SU-DHL-6 (cell line): ENCODE results near the gene KRTAP10-5.

Experiments
- H2AFZ ChIP-seq: fragments of 200-600 bp; sonication (generic); 2 replicates; pipeline ENCODE4 v1.6.1; 2014; ENCODE audit warnings: low read depth, mild to moderate bottlenecking, moderate library complexity, mixed read lengths, antibody characterized with exemption, low read length; ENCODE audit not compliant: severe bottlenecking
- H3F3A ChIP-seq: fragments of 200-600 bp; shearing (Covaris generic); 2 replicates; pipeline ENCODE4 v1.6.0; 2016; ENCODE audit warnings: antibody characterized with exemption, mild to moderate bottlenecking; ENCODE audit not compliant: insufficient read depth
- H3K27ac ChIP-seq: fragments of 200-600 bp; sonication (generic); 2 replicates; pipeline ENCODE4 v1.5.1; 2016; ENCODE audit warnings: low read depth, mild to moderate bottlenecking, low read length, moderate library complexity, mixed read lengths
- H3K27me3 ChIP-seq: fragments of 200-600 bp; sonication (generic), shearing (Covaris generic); 2 replicates; pipeline ENCODE4 v1.6.0; 2014; ENCODE audit warnings: mild to moderate bottlenecking, low read length
- H3K36me3 ChIP-seq: fragments of 200-600 bp; sonication (generic); 2 replicates; pipeline ENCODE4 v1.6.1; 2014; ENCODE audit warnings: mild to moderate bottlenecking, low read length, mixed read lengths
- H3K4me2 ChIP-seq: fragments of 300-600, 200-600 bp; shearing (Covaris generic), sonication (generic); 2 replicates; pipeline ENCODE4 v1.6.0; 2014; ENCODE audit warnings: low read length, low read depth, mild to moderate bottlenecking; ENCODE audit not compliant: poor library complexity, severe bottlenecking
- H3K4me3 ChIP-seq: fragments of 200-600 bp; sonication (generic); 2 replicates; pipeline ENCODE4 v1.5.1; 2014; ENCODE audit warnings: antibody characterized with exemption, low read length, mild to moderate bottlenecking, mixed read lengths; ENCODE audit not compliant: insufficient read depth, poor library complexity, severe bottlenecking
- H3K79me2 ChIP-seq: fragments of 200-600 bp; sonication (generic); 2 replicates; pipeline ENCODE4 v1.6.1; 2014; ENCODE audit warnings: mild to moderate bottlenecking, low read length, moderate library complexity; ENCODE audit not compliant: insufficient read depth
- H3K9ac ChIP-seq: fragments of 200-600 bp; sonication (generic); 2 replicates; pipeline ENCODE4 v1.7.0; 2014; ENCODE audit warnings: mild to moderate bottlenecking, low read length
- H3K9me2 ChIP-seq: fragments of 200-600 bp; sonication (generic); replicated peaks from 2 replicates; pipeline ENCODE4 v1.6.1; 2014; ENCODE audit warnings: low read length; ENCODE audit not compliant: insufficient read depth
- H3K9me3 ChIP-seq: fragments of 200-600 bp; sonication (generic); 2 replicates; pipeline ENCODE4 v1.6.1; 2014; ENCODE audit warnings: low read length, mixed read lengths; ENCODE audit not compliant: insufficient read depth
- H4K20me1 ChIP-seq: fragments of 200-600 bp; sonication (generic); 2 replicates; pipeline ENCODE4 v1.6.1; 2014; ENCODE audit warnings: low read depth, mild to moderate bottlenecking, antibody characterized with exemption, low read length, moderate library complexity, mixed read lengths
- CTCF ChIP-seq: fragments of 200-600 bp; sonication (generic); IDR thresholded peaks from one replicate; pipeline ENCODE4 v1.5.1; 2017; ENCODE audit warnings: antibody characterized with exemption, mild to moderate bottlenecking, low read length, moderate library complexity; ENCODE audit not compliant: insufficient read depth, poor library complexity, severe bottlenecking
- EZH2phosphoT487 ChIP-seq: fragments of 200-600 bp; sonication (generic), shearing (Covaris generic); conservative IDR thresholded peaks from 2 replicates; pipeline ENCODE4 v1.6.1; 2018; ENCODE audit warnings: mild to moderate bottlenecking, antibody characterized with exemption, low read length, moderate library complexity, mixed read lengths

KRTAP10-5 gene

GRCh38 chr21:44626673-44627143 is 46.3 kb upstream of the KRTAP10-5 start, which contains the start of gene KRTAP10-9:
Gene KRTAP10-9 (plus strand): TSS chr21:44627093. CDS start chr21:44627172, 79 bp downstream.
- Histone ChIP-seq H3K9me3 (peaks cover 14% of the 10 kb centered on the region; the same call in 1 of the 2 replicates), H2AFZ (no peak within 1 kb of the TSS), H3K27me3 (no peaks in the 10 kb centered on the region), H3K4me3 (no peak within 1 kb of the TSS), H4K20me1 (no peaks in the 10 kb centered on the region), H3K36me3 (no peaks in the 10 kb centered on the region), H3K4me2 (no peak within 1 kb of the TSS), H3K79me2 (no peaks in the 10 kb centered on the region), H3K9ac (no peak within 1 kb of the TSS), H3F3A (no peaks in the 10 kb centered on the region), H3K27ac (no peak within 1 kb of the TSS), H3K9me2 (no peaks in the 10 kb centered on the region)
- TF ChIP-seq EZH2phosphoT487: no peak
- TF ChIP-seq CTCF: no peak

- no peaks in the 10 kb centered on the region for H3F3A ChIP-seq
- H3K4me2 ChIP-seq: no peak overlapping the region
- no peak overlapping the region for H3K9ac ChIP-seq
- H2AFZ ChIP-seq: no peak overlapping the region
- H3K4me3 ChIP-seq: no peak overlapping the region
- H3K36me3 ChIP-seq: no peaks in the 10 kb centered on the region
- no peaks in the 10 kb centered on the region for H3K27me3 ChIP-seq
- no peaks in the 10 kb centered on the region for H3K9me2 ChIP-seq
- peaks cover 14% of the 10 kb centered on the region; the same call in 1 of the 2 replicates for H3K9me3 ChIP-seq
- no peak overlapping the region for H3K27ac ChIP-seq
- H4K20me1 ChIP-seq: no peaks in the 10 kb centered on the region
- H3K79me2 ChIP-seq: no peaks in the 10 kb centered on the region
- TF ChIP-seq EZH2phosphoT487: no peak
- no peak for TF ChIP-seq CTCF
Observed at GRCh38 chr21:44626262-44626661, 45.9 kb upstream of the KRTAP10-5 start.

GRCh38 chr21:44625756-44626155 is 45.4 kb upstream of the KRTAP10-5 start:
- TF ChIP-seq EZH2phosphoT487 (no peak), CTCF (no peak)
- Histone ChIP-seq H3K27ac (no peak overlapping the region), H3K9me3 (peaks cover 14% of the 10 kb centered on the region; the same call in 1 of the 2 replicates), H3K9ac (no peak overlapping the region), H3K9me2 (no peaks in the 10 kb centered on the region), H3K36me3 (no peaks in the 10 kb centered on the region), H2AFZ (no peak overlapping the region), H3K4me3 (no peak overlapping the region), H4K20me1 (no peaks in the 10 kb centered on the region), H3K27me3 (no peaks in the 10 kb centered on the region), H3F3A (no peaks in the 10 kb centered on the region), H3K4me2 (no peak overlapping the region), H3K79me2 (no peaks in the 10 kb centered on the region)
